Astrocyte of the spinal cord (primary cell): ENCODE data around the gene ZNRF3.

Experiments used
- DNase-seq: peaks from one replicate; pipeline ENCODE4 v3.0.0; 2011; ENCODE audit warnings: low read depth, low spot score
- H3K4me3 ChIP-seq: 2 replicates; pipeline ENCODE4 v1.5.1; 2011; ENCODE audit warnings: low read depth, mild to moderate bottlenecking, low read length, moderate library complexity
- in situ Hi-C: cut with HindIII; loops from 2 replicates; pipeline ENCODE4 v1.10.0; 2017; ENCODE audit warnings: low sequenced_read_pairs
- TF ChIP-seq, protein P1 (sequence below): IDR thresholded peaks from 2 replicates; pipeline ENCODE4 v1.5.1; 2012; ENCODE audit warnings: low read depth, mild to moderate bottlenecking, low read length, inconsistent platforms

The ZNRF3 gene

DNA sequence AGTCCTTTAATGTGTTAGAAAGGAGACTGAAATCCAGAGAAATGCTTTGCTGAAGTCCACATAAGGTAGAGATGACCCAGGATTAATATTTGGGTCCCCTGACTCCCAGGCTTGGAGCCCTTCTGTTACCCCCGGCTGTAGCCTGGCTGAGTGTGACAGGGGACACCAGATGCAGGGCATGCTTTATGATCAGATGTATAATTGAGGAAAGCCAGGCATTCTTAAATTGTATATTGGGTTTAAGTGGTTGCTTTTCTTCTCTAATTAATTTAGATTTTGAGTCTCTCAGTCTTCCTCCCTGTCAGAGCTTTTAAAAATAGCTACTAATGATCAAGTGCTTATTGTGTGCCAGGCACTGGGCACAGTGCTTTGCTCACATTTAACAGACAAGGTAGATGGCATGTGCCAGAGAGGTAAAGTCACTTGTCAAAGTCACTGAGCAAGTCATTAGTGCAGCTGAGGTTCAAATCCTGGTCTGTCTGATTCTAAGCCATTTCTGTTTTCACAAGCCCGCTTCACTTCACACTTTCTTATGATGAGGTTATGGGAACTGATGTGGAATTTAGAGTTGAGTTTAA is 7.9 kb downstream of the ZNRF3 start:
- H3K4me3 ChIP-seq: no peak overlapping the region
- in situ Hi-C loops: no loop called here
- no peak for DNase-seq
- TF ChIP-seq, protein P1, sequence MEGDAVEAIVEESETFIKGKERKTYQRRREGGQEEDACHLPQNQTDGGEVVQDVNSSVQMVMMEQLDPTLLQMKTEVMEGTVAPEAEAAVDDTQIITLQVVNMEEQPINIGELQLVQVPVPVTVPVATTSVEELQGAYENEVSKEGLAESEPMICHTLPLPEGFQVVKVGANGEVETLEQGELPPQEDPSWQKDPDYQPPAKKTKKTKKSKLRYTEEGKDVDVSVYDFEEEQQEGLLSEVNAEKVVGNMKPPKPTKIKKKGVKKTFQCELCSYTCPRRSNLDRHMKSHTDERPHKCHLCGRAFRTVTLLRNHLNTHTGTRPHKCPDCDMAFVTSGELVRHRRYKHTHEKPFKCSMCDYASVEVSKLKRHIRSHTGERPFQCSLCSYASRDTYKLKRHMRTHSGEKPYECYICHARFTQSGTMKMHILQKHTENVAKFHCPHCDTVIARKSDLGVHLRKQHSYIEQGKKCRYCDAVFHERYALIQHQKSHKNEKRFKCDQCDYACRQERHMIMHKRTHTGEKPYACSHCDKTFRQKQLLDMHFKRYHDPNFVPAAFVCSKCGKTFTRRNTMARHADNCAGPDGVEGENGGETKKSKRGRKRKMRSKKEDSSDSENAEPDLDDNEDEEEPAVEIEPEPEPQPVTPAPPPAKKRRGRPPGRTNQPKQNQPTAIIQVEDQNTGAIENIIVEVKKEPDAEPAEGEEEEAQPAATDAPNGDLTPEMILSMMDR: no peak

DNA sequence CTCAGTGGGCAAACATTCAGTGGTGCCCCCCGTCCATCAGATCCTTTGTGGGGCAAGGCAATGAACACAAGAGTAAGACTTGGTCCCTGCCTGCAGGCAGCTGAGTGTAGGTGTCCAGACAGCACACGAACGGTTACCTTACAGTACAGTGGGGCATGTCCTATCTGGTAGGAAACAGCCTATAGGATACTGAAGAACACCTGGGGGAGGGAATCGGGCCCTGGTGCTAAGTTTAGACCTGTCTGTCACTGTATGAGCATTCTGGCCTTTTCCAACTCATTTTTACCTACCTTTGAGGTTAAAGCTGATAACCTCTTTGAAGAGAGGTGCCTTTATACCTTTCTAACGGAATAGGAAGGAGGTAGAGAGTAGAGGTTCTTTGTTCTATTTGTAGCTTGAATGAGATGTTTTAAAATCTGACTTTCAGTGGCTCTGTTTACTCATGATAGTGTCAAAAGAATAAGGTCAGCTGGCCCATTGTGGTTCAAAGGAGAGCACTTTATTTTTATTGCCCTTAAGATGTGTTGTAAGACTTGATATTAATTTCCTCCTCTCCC is 8.9 kb downstream of the ZNRF3 start:
- TF ChIP-seq, protein P1: no peak
- in situ Hi-C loops: no loop called here
- H3K4me3 ChIP-seq: no peak overlapping the region
- DNase-seq: no peak

DNA sequence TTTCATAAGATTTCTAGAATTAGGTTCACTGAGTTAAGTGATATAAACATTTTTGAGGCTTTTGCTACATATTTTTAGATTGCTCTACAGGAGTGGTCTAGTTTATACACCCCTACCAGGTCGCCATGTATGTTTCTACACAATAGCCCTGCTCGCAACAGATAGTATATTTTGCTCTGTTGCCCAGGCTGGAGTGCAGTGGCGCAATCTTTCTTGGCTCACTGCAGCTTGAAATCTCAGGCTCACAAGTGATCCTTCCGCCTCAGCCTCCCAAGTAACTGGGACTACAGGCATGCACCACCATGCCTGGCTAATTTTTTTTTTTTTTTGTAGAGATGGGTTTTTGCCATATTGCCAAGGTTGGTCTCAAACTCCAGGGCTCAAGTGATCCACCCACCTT is 10.4 kb downstream of the ZNRF3 start:
- no peak overlapping the region for H3K4me3 ChIP-seq
- no peak for DNase-seq
- in situ Hi-C loops: no loop called here
- TF ChIP-seq, protein P1: no peak

DNA sequence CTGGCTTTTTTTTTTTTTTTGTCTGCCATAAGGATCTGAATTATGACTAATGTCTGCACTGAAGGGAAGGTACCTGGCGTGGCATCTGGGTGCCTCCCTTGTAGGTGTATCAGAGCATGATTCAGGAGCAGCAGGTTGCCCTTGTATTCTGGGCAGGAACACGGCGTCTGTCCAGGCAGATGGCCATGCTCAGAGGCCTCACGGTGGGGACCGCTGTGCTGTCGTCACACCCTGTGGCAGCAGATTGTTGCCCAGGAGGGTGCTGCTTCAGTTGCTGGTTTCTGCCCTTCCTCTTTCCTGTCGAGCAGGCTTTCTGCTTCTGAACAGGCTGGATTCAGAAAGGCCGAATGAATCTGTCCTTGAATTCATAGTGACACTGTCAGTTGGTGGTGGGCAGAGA is 11.0 kb downstream of the ZNRF3 start:
- no peak overlapping the region for H3K4me3 ChIP-seq
- in situ Hi-C loops: no loop called here
- TF ChIP-seq, protein P1: no peak
- DNase-seq: no peak

DNA sequence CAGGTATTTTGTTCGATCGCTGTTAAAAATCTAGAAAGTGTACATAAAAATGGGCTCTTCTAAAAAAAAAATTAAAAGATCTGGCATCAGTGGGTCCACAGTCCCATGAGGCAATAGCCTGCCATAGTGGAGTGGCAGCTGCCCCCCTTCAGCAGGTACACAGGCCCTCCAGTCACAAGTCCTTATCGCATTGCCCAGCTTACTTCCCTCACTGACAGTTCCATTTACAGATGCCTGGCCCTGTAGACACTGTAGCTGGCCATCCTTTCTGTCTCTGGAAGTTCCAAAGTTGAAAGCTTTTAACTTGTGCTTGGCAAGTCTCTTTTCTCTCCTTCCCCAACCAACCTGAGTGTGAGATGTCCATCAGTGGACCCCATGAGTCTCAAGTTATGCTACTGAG is 11.4 kb downstream of the ZNRF3 start:
- no peak overlapping the region for H3K4me3 ChIP-seq
- TF ChIP-seq, protein P1: no peak
- in situ Hi-C loops: no loop called here
- DNase-seq: no peak

DNA sequence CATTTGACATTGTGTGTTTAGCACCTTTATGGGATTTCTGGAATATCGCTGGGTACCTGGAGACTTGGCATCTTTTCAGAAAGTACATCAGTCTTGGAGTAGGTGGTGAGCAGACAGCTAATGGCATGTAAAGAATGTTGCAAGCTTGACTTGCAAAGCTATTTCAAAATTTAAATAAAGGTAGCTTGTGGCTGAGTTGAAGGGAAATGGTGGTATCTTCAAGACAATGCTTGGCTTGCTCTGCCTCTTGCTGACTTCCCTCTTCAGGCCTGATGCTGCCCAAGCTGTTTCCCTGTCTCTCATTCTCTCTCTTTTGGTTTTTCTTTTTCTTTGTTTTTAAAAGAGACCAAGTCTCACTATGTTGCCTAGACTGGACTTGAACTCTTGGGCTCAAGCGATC is 13.2 kb downstream of the ZNRF3 start:
- in situ Hi-C loops: no loop called here
- no peak overlapping the region for H3K4me3 ChIP-seq
- no peak for DNase-seq
- TF ChIP-seq, protein P1: no peak
